Measurements from ENCODE around the gene RHCE. TPM values are rescaled to one million over a fixed set of nuclear protein-coding genes. Genes with fewer than 3 reads are reported as not detected.
"Not testable (repeated sequence)": the region's sequence is repeated elsewhere in the genome, so short reads cannot be mapped to it uniquely, and the experiment has no call there.

The RHCE gene
- total RNA-seq, 2 experiments from 2014 or later, result 0.33 to 0.54 TPM

GRCh38 chr1:25447547-25447946 lies 26.9 kb upstream of the RHCE start:
- H3K36me3 Mint-ChIP-seq (ENCODE audit: low read depth), result peaks cover 8% of the 10 kb centered on the region
- H3K4me3 Mint-ChIP-seq, result no peak overlapping the region

GRCh38 chr1:25445993-25446538 lies 25.4 kb upstream of the RHCE start:
- peaks cover 44% of the 10 kb centered on the region for H3K4me1 Mint-ChIP-seq (ENCODE audit: low read depth)
- H3K27ac Mint-ChIP-seq, result no peak overlapping the region
- CTCF ChIA-PET, result no interaction called here
- DNase-seq, result no peak
- H3K9me3 Mint-ChIP-seq, result no peaks in the 10 kb centered on the region
- H3K27me3 Mint-ChIP-seq (ENCODE audit: low read depth), result no peaks in the 10 kb centered on the region
- H3K36me3 Mint-ChIP-seq (ENCODE audit: low read depth), result peaks cover 7% of the 10 kb centered on the region
- no peak overlapping the region for H3K4me3 Mint-ChIP-seq
- intact Hi-C loops (cut with micrococcal nuclease), result loop anchor here (2.0 kb wide), 2 partner anchors 15 to 27 kb away; partner anchors contain the start of gene MACO1

More at GRCh38 chr1:25447547-25447946, 26.9 kb upstream of the RHCE start:
- Mint-ChIP-seq H3K4me1 (ENCODE audit: low read depth) (peaks cover 34% of the 10 kb centered on the region), H3K27me3 (ENCODE audit: low read depth) (no peaks in the 10 kb centered on the region), H3K27ac (peak overlapping the region; percentile 77), H3K9me3 (no peaks in the 10 kb centered on the region)
- intact Hi-C loops (cut with micrococcal nuclease), result loop anchor here (2.0 kb wide), 2 partner anchors 17 to 25 kb away; partner anchors contain the start of gene MACO1
- CTCF ChIA-PET, result interaction anchor here (1.0 kb wide), 2 partner anchors 40 to 73 kb away, joined by 3 read pairs; no protein-coding TSS in a partner anchor
- DNase-seq, result peak; percentile 50

GRCh38 chr1:25444604-25445003 lies 24.0 kb upstream of the RHCE start:
- H3K9me3 Mint-ChIP-seq; H3K27ac Mint-ChIP-seq; H3K36me3 Mint-ChIP-seq (ENCODE audit: low read depth); intact Hi-C loops (cut with micrococcal nuclease); DNase-seq; H3K27me3 Mint-ChIP-seq (ENCODE audit: low read depth); H3K4me3 Mint-ChIP-seq: not testable (repeated sequence)
- CTCF ChIA-PET, result interaction anchor here (1.6 kb wide), 1 partner anchor 77 kb away, joined by 3 read pairs; no protein-coding TSS in a partner anchor
- H3K4me1 Mint-ChIP-seq (ENCODE audit: low read depth), result peaks cover 47% of the 10 kb centered on the region

- CTCF ChIA-PET, result no interaction called here
- no peak for DNase-seq
- no peaks in the 10 kb centered on the region for H3K9me3 Mint-ChIP-seq
Measured at GRCh38 chr1:25443030-25443699, 22.5 kb upstream of the RHCE start.

GRCh38 chr1:25442178-25442577 lies 21.6 kb upstream of the RHCE start:
- CTCF ChIA-PET, result interaction anchor here (0.7 kb wide), 1 partner anchor 14 kb away, joined by 3 read pairs; no protein-coding TSS in a partner anchor
- Mint-ChIP-seq H3K27me3 (ENCODE audit: low read depth) (no peaks in the 10 kb centered on the region), H3K9me3 (no peaks in the 10 kb centered on the region), H3K27ac (no peak overlapping the region), H3K36me3 (ENCODE audit: low read depth) (peaks cover 1% of the 10 kb centered on the region), H3K4me3 (no peak overlapping the region), H3K4me1 (ENCODE audit: low read depth) (peaks cover 40% of the 10 kb centered on the region)
- DNase-seq, result no peak
- intact Hi-C loops (cut with micrococcal nuclease), result no loop called here

More at GRCh38 chr1:25443030-25443699, 22.5 kb upstream of the RHCE start:
- Mint-ChIP-seq H3K36me3 (ENCODE audit: low read depth) (peaks cover 4% of the 10 kb centered on the region), H3K4me3 (no peak overlapping the region), H3K27ac (peak overlapping the region; percentile 11), H3K4me1 (ENCODE audit: low read depth) (peaks cover 47% of the 10 kb centered on the region), H3K27me3 (ENCODE audit: low read depth) (no peaks in the 10 kb centered on the region)
- intact Hi-C loops (cut with micrococcal nuclease), result no loop called here

- Mint-ChIP-seq H3K36me3 (ENCODE audit: low read depth) (peaks cover 1% of the 10 kb centered on the region), H3K27ac (no peak overlapping the region), H3K4me1 (ENCODE audit: low read depth) (peaks cover 50% of the 10 kb centered on the region), H3K9me3 (no peaks in the 10 kb centered on the region), H3K27me3 (ENCODE audit: low read depth) (no peaks in the 10 kb centered on the region), H3K4me3 (no peak overlapping the region)
- intact Hi-C loops (cut with micrococcal nuclease), result no loop called here
- CTCF ChIA-PET, result no interaction called here
- DNase-seq, result no peak
Measured at GRCh38 chr1:25439287-25439686, 18.7 kb upstream of the RHCE start.

- CTCF ChIA-PET, result no interaction called here
- peaks cover 1% of the 10 kb centered on the region for H3K36me3 Mint-ChIP-seq (ENCODE audit: low read depth)
- no peak overlapping the region for H3K4me3 Mint-ChIP-seq
- no peak overlapping the region for H3K27ac Mint-ChIP-seq
- H3K4me1 Mint-ChIP-seq (ENCODE audit: low read depth), result peaks cover 56% of the 10 kb centered on the region
- intact Hi-C loops (cut with micrococcal nuclease), result no loop called here
- DNase-seq, result no peak
- H3K27me3 Mint-ChIP-seq (ENCODE audit: low read depth), result no peaks in the 10 kb centered on the region
- no peaks in the 10 kb centered on the region for H3K9me3 Mint-ChIP-seq
Measured at GRCh38 chr1:25437672-25438071, 17.0 kb upstream of the RHCE start.

GRCh38 chr1:25435397-25436108 lies 14.9 kb upstream of the RHCE start:
- intact Hi-C loops (cut with micrococcal nuclease), result no loop called here
- peak; percentile 35 for DNase-seq
- CTCF ChIA-PET, result no interaction called here
- Mint-ChIP-seq H3K9me3 (no peaks in the 10 kb centered on the region), H3K27ac (peak overlapping the region; percentile 70), H3K4me1 (ENCODE audit: low read depth) (peaks cover 52% of the 10 kb centered on the region), H3K36me3 (ENCODE audit: low read depth) (peaks cover 1% of the 10 kb centered on the region), H3K27me3 (ENCODE audit: low read depth) (no peaks in the 10 kb centered on the region), H3K4me3 (peak overlapping the region; percentile 59)

- Mint-ChIP-seq H3K4me3 (no peak overlapping the region), H3K36me3 (ENCODE audit: low read depth) (no peaks in the 10 kb centered on the region), H3K4me1 (ENCODE audit: low read depth) (peaks cover 56% of the 10 kb centered on the region), H3K9me3 (no peaks in the 10 kb centered on the region), H3K27ac (peak overlapping the region; percentile 57), H3K27me3 (ENCODE audit: low read depth) (no peaks in the 10 kb centered on the region)
- CTCF ChIA-PET, result interaction anchor here (0.6 to 1.1 kb wide), 3 partner anchors 21 to 70 kb away, joined by 3 to 4 read pairs (median 3); no protein-coding TSS in a partner anchor
- intact Hi-C loops (cut with micrococcal nuclease), result loop anchor here (5.0 kb wide), 1 partner anchor 389 kb away; no protein-coding TSS in a partner anchor
- no peak for DNase-seq
Measured at GRCh38 chr1:25433389-25434186, 13.0 kb upstream of the RHCE start.

GRCh38 chr1:25432749-25433388 lies 12.2 kb upstream of the RHCE start:
- intact Hi-C loops (cut with micrococcal nuclease), result loop anchor here (5.0 kb wide), 1 partner anchor 389 kb away; no protein-coding TSS in a partner anchor
- Mint-ChIP-seq H3K27me3 (ENCODE audit: low read depth) (no peaks in the 10 kb centered on the region), H3K9me3 (no peaks in the 10 kb centered on the region), H3K27ac (no peak overlapping the region), H3K36me3 (ENCODE audit: low read depth) (no peaks in the 10 kb centered on the region), H3K4me1 (ENCODE audit: low read depth) (peaks cover 56% of the 10 kb centered on the region), H3K4me3 (peak overlapping the region; percentile 81)
- DNase-seq, result no peak
- CTCF ChIA-PET, result interaction anchor here (0.6 to 1.3 kb wide), 3 partner anchors 14 to 87 kb away, joined by 3 to 6 read pairs (median 3); no protein-coding TSS in a partner anchor

- H3K4me1 Mint-ChIP-seq (ENCODE audit: low read depth), result peaks cover 56% of the 10 kb centered on the region
Measured at GRCh38 chr1:25431955-25432719, 11.5 kb upstream of the RHCE start.

More at GRCh38 chr1:25431955-25432719, 11.5 kb upstream of the RHCE start:
- Mint-ChIP-seq H3K36me3 (ENCODE audit: low read depth) (no peaks in the 10 kb centered on the region), H3K27ac (peak overlapping the region; percentile 76), H3K9me3 (no peaks in the 10 kb centered on the region), H3K4me3 (peak overlapping the region; percentile 81), H3K27me3 (ENCODE audit: low read depth) (no peaks in the 10 kb centered on the region)
- no peak for DNase-seq
- CTCF ChIA-PET, result interaction anchor here (0.6 to 1.3 kb wide), 7 partner anchors 15 to 187 kb away, joined by 3 to 6 read pairs (median 3); no protein-coding TSS in a partner anchor
- intact Hi-C loops (cut with micrococcal nuclease), result loop anchor here (2.0 to 5.0 kb wide), 3 partner anchors 15 to 390 kb away; partner anchors contain the start of gene TMEM50A
